ENCODE measurements around the gene NOL9. TPM values are rescaled to one million over a fixed set of nuclear protein-coding genes. Genes with fewer than 3 reads are reported as not detected.
A peak's percentile ranks its signal among the peaks of the same experiment; 100 is the strongest.

NOL9 gene
- total and polyA plus RNA-seq, 9 of the 15 experiments (the other 6 are each of a cell fraction or from before 2014, with no cell fraction given) = 5.6 to 76.5 (median 47.3) TPM

DNA sequence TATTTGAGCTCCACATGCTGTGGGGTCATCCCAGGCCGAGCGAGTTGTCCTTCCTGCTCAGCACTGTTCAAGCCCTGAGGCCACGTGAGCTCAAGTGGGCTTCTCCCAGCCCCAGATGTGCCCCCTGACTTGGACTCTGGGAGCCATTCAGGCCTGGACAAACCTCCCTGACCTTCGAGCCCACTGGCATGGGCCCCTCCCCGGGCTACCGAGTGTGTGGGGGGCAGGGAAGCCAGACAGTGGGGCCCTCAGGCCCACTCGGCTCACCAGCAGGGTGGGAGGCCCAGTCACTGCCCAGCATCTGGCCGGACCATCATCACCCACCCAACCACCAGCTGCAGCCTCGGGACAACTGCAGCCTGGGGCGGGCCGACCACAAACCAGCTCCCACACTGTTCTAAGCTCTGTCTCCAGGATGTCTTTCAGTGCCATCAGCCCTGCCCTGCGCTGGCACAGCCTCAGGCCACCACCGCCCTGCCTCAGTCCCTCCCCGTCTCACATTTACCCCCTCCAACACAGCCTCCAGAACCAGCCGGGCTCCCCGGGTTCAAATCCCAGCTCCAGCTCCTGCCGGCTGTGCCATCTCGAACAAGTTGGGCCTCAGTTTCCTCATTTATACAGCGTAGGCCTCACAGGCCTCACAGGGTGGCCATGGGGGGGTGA is 41.9 kb downstream of the NOL9 start:
- peaks cover 2 to 37% of the 10 kb centered on the region in 2 experiments; a peak in 3 of 5 replicates for H3K4me1 ChIP-seq (replicated peaks in 1 of 2; ENCODE audit: control insufficient read depth in 2 of 2, insufficient read depth in 2 of 2, low read length in 2 of 2)
- no peak overlapping the region for H3K4me3 ChIP-seq
- peaks cover 31 to 65% of the 10 kb centered on the region in 2 experiments; a peak in 4 of 5 replicates for H3K27me3 ChIP-seq (ENCODE audit: control insufficient read depth in 2 of 2, insufficient read depth in 2 of 2, low read length in 2 of 2)
- ATAC-seq (peak; percentile 6), FAIRE-seq (no peak), DNase-seq (ENCODE audit: extremely low read depth in 1 of 4, low spot score in 3 of 4) (no peak)
- ChIA-PET POLR2A (interaction anchor here (0.6 to 3.4 kb wide), 7 partner anchors 10 to 181 kb away, joined by 3 to 21 read pairs (median 3); no protein-coding TSS in a partner anchor), CTCF (ENCODE audit: low intra/inter-chr PET ratio) (no interaction called here)
- intact Hi-C loops (cut with micrococcal nuclease) (no loop called here), in situ Hi-C loops (cut with MboI) (no loop called here)
- H3K36me3 ChIP-seq (ENCODE audit: control insufficient read depth, insufficient read depth, low read length) = no peaks in the 10 kb centered on the region
- H3K79me2 ChIP-seq (ENCODE audit: control insufficient read depth, insufficient read depth, low read length) = no peaks in the 10 kb centered on the region
- peaks cover 18% of the 10 kb centered on the region; the same call in 1 of the 2 replicates for H4K20me1 ChIP-seq (replicated peaks; ENCODE audit: control insufficient read depth, insufficient read depth, low read length)
- H3K9me1 ChIP-seq (ENCODE audit: control insufficient read depth, insufficient read depth, low read length) = no peaks in the 10 kb centered on the region
- no peak overlapping the region for H3K4me2 ChIP-seq (ENCODE audit: insufficient read depth, low read length)
- no TSS peak for BruUV-seq (replicated peaks)
- no peak overlapping the region for H2AFZ ChIP-seq (ENCODE audit: low read depth, low read length)
- WGBS (ENCODE audit: insufficient coverage, low coverage, missing lambda C conversion rate) = 28% methylated on average over 19 of the region's 19 CpGs
- 0 out of 2 replicates have a peak, but pooled peaks have one; percentile 38 for TF ChIP-seq IRF2 (CRISPR knock-in tag; IDR thresholded peaks at IDR 0.05)
- TF ChIP-seq, protein P1, sequence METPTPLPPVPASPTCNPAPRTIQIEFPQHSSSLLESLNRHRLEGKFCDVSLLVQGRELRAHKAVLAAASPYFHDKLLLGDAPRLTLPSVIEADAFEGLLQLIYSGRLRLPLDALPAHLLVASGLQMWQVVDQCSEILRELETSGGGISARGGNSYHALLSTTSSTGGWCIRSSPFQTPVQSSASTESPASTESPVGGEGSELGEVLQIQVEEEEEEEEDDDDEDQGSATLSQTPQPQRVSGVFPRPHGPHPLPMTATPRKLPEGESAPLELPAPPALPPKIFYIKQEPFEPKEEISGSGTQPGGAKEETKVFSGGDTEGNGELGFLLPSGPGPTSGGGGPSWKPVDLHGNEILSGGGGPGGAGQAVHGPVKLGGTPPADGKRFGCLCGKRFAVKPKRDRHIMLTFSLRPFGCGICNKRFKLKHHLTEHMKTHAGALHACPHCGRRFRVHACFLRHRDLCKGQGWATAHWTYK (CRISPR knock-in tag; IDR thresholded peaks at IDR 0.05) = no peak
- no peak for TF ChIP-seq RHOXF2B (CRISPR knock-in tag; conservative IDR thresholded peaks at IDR 0.05)
- TF ChIP-seq PCBP1 (IDR thresholded peaks at IDR 0.05; ENCODE audit: low read depth, low read length, poor library complexity, severe bottlenecking) = peak; percentile 44
- H3K9ac ChIP-seq (ENCODE audit: insufficient read depth in 1 of 2, low read depth in 2 of 2, low read length in 2 of 2) = peak overlapping the region in 1 of 2 experiments; percentile 47; a peak in 2 of 4 replicates
- no peak overlapping the region for H3K27ac ChIP-seq (ENCODE audit: extremely low read depth, low read depth, low read length)
- no peaks in the 10 kb centered on the region for H3K9me3 ChIP-seq (replicated peaks; ENCODE audit: control insufficient read depth, insufficient read depth, low read depth, low read length)
